ENCODE measurements around the gene CRYBG1. TPM values are rescaled to one million over a fixed set of nuclear protein-coding genes. Genes with fewer than 3 reads are reported as not detected.

CRYBG1 gene
- total RNA-seq (2021) (2.9 and 3.9 TPM in 2 replicates), Bru-seq, nascent RNA (percentile 30 among the genes with signal in this experiment), BruChase-seq, experiment 1, labeled RNA remaining after a 2-hour chase (percentile 35 among the genes with signal in this experiment), BruChase-seq, experiment 2, labeled RNA remaining after a 6-hour chase (percentile 35 among the genes with signal in this experiment)
- long read RNA-seq, partial matches to known transcripts, result 2 of 3 reads
- long read RNA-seq, other reads (novel, unspliced or antisense), result 1 of 3 reads

GRCh38 chr6:106360410-106360988 is at the start of gene CRYBG1:
Gene CRYBG1, plus strand, starts transcription at chr6:106360717. Its CDS starts 192 bp downstream, at chr6:106360909.
- no TSS peak for BruUV-seq (replicated peaks)
- Histone ChIP-seq H3K27ac (ENCODE audit: low read depth, low read length, poor library complexity, severe bottlenecking) (no peak within 1 kb of the TSS), H3K27me3 (replicated peaks; ENCODE audit: insufficient read depth, low read depth, low read length, poor library complexity) (peaks cover 22% of the 10 kb centered on the region), H3K36me3 (ENCODE audit: insufficient read depth, low read length, poor library complexity, severe bottlenecking) (no peaks in the 10 kb centered on the region), H3K4me3 (ENCODE audit: low read depth, low read length, poor library complexity, severe bottlenecking) (peak within 1 kb of the TSS; percentile 51), H3K4me1 (ENCODE audit: insufficient read depth, low read length, poor library complexity, severe bottlenecking) (peaks cover 7% of the 10 kb centered on the region), H3K9me3 (ENCODE audit: low read depth, low read length, poor library complexity, severe bottlenecking) (no peaks in the 10 kb centered on the region)
- CTCF ChIA-PET, result interaction anchor here (0.8 to 1.4 kb wide), 4 partner anchors 21 to 53 kb away, joined by 3 to 4 read pairs (median 3); no protein-coding TSS in a partner anchor
- intact Hi-C loops (cut with micrococcal nuclease; ENCODE audit: unreplicated experiment), result no loop called here
- peak; percentile 72 for DNase-seq (ENCODE audit: low spot score)
- POLR2A ChIA-PET (ENCODE audit: low non-redundant PET), result no interaction called here
- TF ChIP-seq EZH2 (IDR thresholded peaks at IDR 0.05; ENCODE audit: borderline replicate concordance, low read depth, low read length, poor library complexity, severe bottlenecking) (no peak), CTCF (conservative IDR thresholded peaks at IDR 0.05; ENCODE audit: low read depth, low read length) (peak; percentile 88)

GRCh38 chr6:106315765-106316374 is 44.6 kb upstream of the CRYBG1 start:
- TF ChIP-seq EZH2 (IDR thresholded peaks at IDR 0.05; ENCODE audit: borderline replicate concordance, low read depth, low read length, poor library complexity, severe bottlenecking), result no peak
- TF ChIP-seq CTCF (conservative IDR thresholded peaks at IDR 0.05; ENCODE audit: low read depth, low read length), result no peak
- intact Hi-C loops (cut with micrococcal nuclease; ENCODE audit: unreplicated experiment), result no loop called here
- DNase-seq (ENCODE audit: low spot score), result peak; percentile 77
- H3K27me3 ChIP-seq (replicated peaks; ENCODE audit: insufficient read depth, low read depth, low read length, poor library complexity), result no peaks in the 10 kb centered on the region
- ChIA-PET POLR2A (ENCODE audit: low non-redundant PET) (no interaction called here), CTCF (no interaction called here)
- no peaks in the 10 kb centered on the region for H3K9me3 ChIP-seq (ENCODE audit: low read depth, low read length, poor library complexity, severe bottlenecking)
- peaks cover 10% of the 10 kb centered on the region for H3K36me3 ChIP-seq (ENCODE audit: insufficient read depth, low read length, poor library complexity, severe bottlenecking)
- H3K4me1 ChIP-seq (ENCODE audit: insufficient read depth, low read length, poor library complexity, severe bottlenecking), result peaks cover 24% of the 10 kb centered on the region
- no TSS peak for BruUV-seq (replicated peaks)
- H3K27ac ChIP-seq (ENCODE audit: low read depth, low read length, poor library complexity, severe bottlenecking), result no peak overlapping the region
- H3K4me3 ChIP-seq (ENCODE audit: low read depth, low read length, poor library complexity, severe bottlenecking), result no peak overlapping the region

GRCh38 chr6:106316375-106316766 is 44.1 kb upstream of the CRYBG1 start:
- Histone ChIP-seq H3K27me3 (replicated peaks; ENCODE audit: insufficient read depth, low read depth, low read length, poor library complexity) (no peaks in the 10 kb centered on the region), H3K4me3 (ENCODE audit: low read depth, low read length, poor library complexity, severe bottlenecking) (no peak overlapping the region), H3K9me3 (ENCODE audit: low read depth, low read length, poor library complexity, severe bottlenecking) (no peaks in the 10 kb centered on the region), H3K36me3 (ENCODE audit: insufficient read depth, low read length, poor library complexity, severe bottlenecking) (peaks cover 10% of the 10 kb centered on the region), H3K27ac (ENCODE audit: low read depth, low read length, poor library complexity, severe bottlenecking) (no peak overlapping the region), H3K4me1 (ENCODE audit: insufficient read depth, low read length, poor library complexity, severe bottlenecking) (peaks cover 20% of the 10 kb centered on the region)
- POLR2A ChIA-PET (ENCODE audit: low non-redundant PET), result no interaction called here
- BruUV-seq (replicated peaks), result no TSS peak
- intact Hi-C loops (cut with micrococcal nuclease; ENCODE audit: unreplicated experiment), result no loop called here
- CTCF ChIA-PET, result no interaction called here
- TF ChIP-seq CTCF (conservative IDR thresholded peaks at IDR 0.05; ENCODE audit: low read depth, low read length) (no peak), EZH2 (IDR thresholded peaks at IDR 0.05; ENCODE audit: borderline replicate concordance, low read depth, low read length, poor library complexity, severe bottlenecking) (no peak)
- DNase-seq (ENCODE audit: low spot score), result no peak

Measured in A673 (cell line).